Measurements from ENCODE around the gene C9orf72.

DNA sequence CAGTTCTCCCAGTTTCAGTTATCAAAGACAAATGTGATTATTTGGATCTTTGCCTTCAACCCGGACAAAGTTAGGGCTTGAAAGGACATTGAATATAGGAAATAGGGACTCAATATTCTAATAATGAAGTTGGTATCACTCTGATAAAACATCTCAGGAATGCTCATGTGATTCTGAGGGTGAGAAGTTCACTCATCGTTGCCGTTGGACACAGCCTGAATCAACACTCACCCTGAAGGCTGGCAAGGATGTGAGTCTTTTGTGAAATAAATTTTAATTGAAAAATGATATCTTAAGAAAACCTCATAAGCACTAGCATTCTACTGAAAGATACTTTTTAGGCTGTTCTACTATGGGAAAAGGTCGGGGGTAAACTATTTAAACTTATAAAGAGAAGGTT is 44.8 kb upstream of the C9orf72 start:
- TF ChIP-seq CTBP1 (IDR thresholded peaks at IDR 0.05; ENCODE audit: borderline replicate concordance) (no peak), SP1 (IDR thresholded peaks at IDR 0.05) (no peak), ARNT (IDR thresholded peaks at IDR 0.05) (no peak), FOXK2 (IDR thresholded peaks at IDR 0.05) (no peak), L3MBTL2 (conservative IDR thresholded peaks at IDR 0.05) (no peak)

All from HEK293T (cell line).